Endothelial cell of umbilical vein (primary cell): ENCODE results near the gene PAK2. TPM values are rescaled to one million over a fixed set of nuclear protein-coding genes. Genes with fewer than 3 reads are reported as not detected.

Experiments
- BruUV-seq: library from RNA; stranded (reverse); fragments of 400-500 nt; replicated peaks from 2 replicates; lab custom pipeline; 2021; lab: Mats Ljungman, UMichigan
- CTCF ChIA-PET: fragments of 300-600, 350-600 bp; sonication (Branson Sonifier 250); formaldehyde crosslinking; loops from one replicate; lab custom pipeline; 2021; ENCODE audit warnings: antibody characterized with exemption, inconsistent platforms; lab: Charles Lee
- POLR2A ChIA-PET: fragments of 300-600, 350-600 bp; sonication (Branson Sonifier 250); formaldehyde crosslinking; loops from one replicate; lab custom pipeline; 2021; ENCODE audit warnings: antibody characterized with exemption, inconsistent platforms; lab: Charles Lee
- DNase-seq: peaks from one replicate; pipeline ENCODE4 v3.0.0-alpha.2; 2011; ENCODE audit warnings: low read depth, low spot score
- FAIRE-seq: peaks from 2 replicates; lab custom pipeline; 2011; peaks lifted over from hg19 to GRCh38; lab: Jason Lieb, UNC
- H2AFZ ChIP-seq: 2 replicates; pipeline ENCODE4 v1.6.0; 2012; ENCODE audit warnings: low read depth, low read length, control low read depth, inconsistent platforms
- H3K27ac ChIP-seq: 2 replicates; pipeline ENCODE4 v1.5.1; 2011; ENCODE audit warnings: low read depth, mild to moderate bottlenecking, control low read depth, low read length, moderate library complexity; ENCODE audit not compliant: insufficient read depth
- H3K27me3 ChIP-seq, 2 experiments: 2 replicates each; pipeline versions ENCODE4 v1.6.0 to v1.6.1; 2011; ENCODE audit warnings: low read length in 2 of 2, mixed read lengths in 1 of 2; ENCODE audit not compliant: control insufficient read depth in 2 of 2, insufficient read depth in 2 of 2
- H3K36me3 ChIP-seq, 2 experiments: 2 replicates in 1 of 2; 3 replicates in 1 of 2; pipeline ENCODE4 v1.5.1; 2011; ENCODE audit warnings: low read length in 2 of 2, mild to moderate bottlenecking in 1 of 2, moderate library complexity in 1 of 2; ENCODE audit not compliant: control insufficient read depth in 2 of 2, insufficient read depth in 2 of 2; ENCODE audit errors: extremely low read depth in 1 of 2
- H3K4me1 ChIP-seq: 3 replicates; pipeline ENCODE4 v1.5.1; 2011; ENCODE audit warnings: mild to moderate bottlenecking, low read length; ENCODE audit not compliant: control insufficient read depth, insufficient read depth; ENCODE audit errors: extremely low read depth
- H3K4me2 ChIP-seq: 2 replicates; pipeline ENCODE4 v1.6.1; 2011; ENCODE audit warnings: low read length, control low read depth, mixed read lengths; ENCODE audit not compliant: insufficient read depth
- H3K4me3 ChIP-seq, 3 experiments: fragments of 200-600 bp in 1 of 3; sonication (generic), shearing (Covaris generic) in 1 of 3; replicated peaks in 1 of 3; 2 replicates each; pipeline ENCODE4 v1.5.1; 2011 to 2016; ENCODE audit warnings: control low read depth in 3 of 3, low read length in 3 of 3, mild to moderate bottlenecking in 2 of 3, inconsistent platforms in 1 of 3, low read depth in 1 of 3, moderate library complexity in 1 of 3; ENCODE audit not compliant: insufficient read depth in 1 of 3
- H3K79me2 ChIP-seq: 2 replicates; pipeline ENCODE4 v1.6.0; 2012; ENCODE audit warnings: low read length, inconsistent platforms; ENCODE audit not compliant: control insufficient read depth, insufficient read depth
- H3K9ac ChIP-seq: replicated peaks from 2 replicates; pipeline ENCODE3; 2011; ENCODE audit warnings: low read length, control low read depth; ENCODE audit not compliant: insufficient read depth; ENCODE audit errors: extremely low read depth
- H3K9me1 ChIP-seq: replicated peaks from 3 replicates; pipeline ENCODE4 v1.6.0; 2011; ENCODE audit warnings: mild to moderate bottlenecking, low read length; ENCODE audit not compliant: control insufficient read depth, insufficient read depth; ENCODE audit errors: extremely low read depth
- H3K9me3 ChIP-seq: replicated peaks from 2 replicates; pipeline ENCODE4 v1.5.1; 2012; ENCODE audit warnings: low read length, inconsistent platforms; ENCODE audit not compliant: control insufficient read depth, insufficient read depth
- H4K20me1 ChIP-seq: replicated peaks from 2 replicates; pipeline ENCODE3; 2011; ENCODE audit warnings: mild to moderate bottlenecking, low read length; ENCODE audit not compliant: control insufficient read depth, insufficient read depth; ENCODE audit errors: extremely low read depth
- CTCF ChIP-seq, 2 donors: IDR thresholded peaks; 1 replicate in 1 of 2; 2 replicates in 1 of 2; pipeline ENCODE4 v1.5.1; 2011; ENCODE audit warnings: low read length in 2 of 2, mild to moderate bottlenecking in 2 of 2, moderate library complexity in 2 of 2, control low read depth in 1 of 2, inconsistent platforms in 1 of 2, low read depth in 1 of 2; ENCODE audit not compliant: insufficient read depth in 1 of 2; ENCODE audit errors: extremely low read depth in 1 of 2
- EZH2 ChIP-seq: IDR thresholded peaks from 2 replicates; pipeline ENCODE4 v1.6.1; 2012; ENCODE audit warnings: borderline replicate concordance, low read depth, mild to moderate bottlenecking, moderate library complexity, low read length, inconsistent platforms; ENCODE audit not compliant: severe bottlenecking
- FOS ChIP-seq: IDR thresholded peaks from 2 replicates; pipeline ENCODE4 v1.6.1; 2011; ENCODE audit warnings: mild to moderate bottlenecking, low read length, moderate library complexity, borderline replicate concordance; ENCODE audit not compliant: insufficient read depth
- GATA2 ChIP-seq: IDR thresholded peaks from 2 replicates; pipeline ENCODE4 v1.7.0; 2011; ENCODE audit warnings: low read depth, mild to moderate bottlenecking, moderate library complexity, mixed read lengths, low read length; ENCODE audit not compliant: insufficient read length, insufficient read depth
- JUN ChIP-seq: IDR thresholded peaks from 2 replicates; pipeline ENCODE4 v1.6.1; 2011; ENCODE audit warnings: borderline replicate concordance, low read depth; ENCODE audit not compliant: insufficient read length, insufficient read depth
- MAX ChIP-seq: IDR thresholded peaks from 2 replicates; pipeline ENCODE4 v1.6.1; 2011; ENCODE audit not compliant: insufficient read depth, insufficient read length
- POLR2A ChIP-seq: IDR thresholded peaks from 2 replicates; pipeline ENCODE4 v1.6.1; 2012; ENCODE audit warnings: low read depth, mild to moderate bottlenecking, control low read depth, low read length
- POLR2AphosphoS5 ChIP-seq: IDR thresholded peaks from 2 replicates; pipeline ENCODE4 v1.6.1; 2012; ENCODE audit warnings: low read depth, mild to moderate bottlenecking, control low read depth, low read length, moderate library complexity; ENCODE audit not compliant: insufficient read depth
- dilution Hi-C: fragments of 300-500 bp; cut with MboI; formaldehyde crosslinking; loops from one replicate; pipeline ENCODE4 v1.15.0; 2019; ENCODE audit warnings: low sequenced_read_pairs; ENCODE audit not compliant: extremely low pct_ligation_motif_present
- intact Hi-C: fragments of 100-400 bp; cut with micrococcal nuclease; formaldehyde crosslinking; loops from one replicate; pipeline ENCODE4 v1.10.0; 2022
- polyA plus RNA-seq, 4 experiments: library from polyadenylated mRNA; depleted of rRNA in 3 of 4; stranded (reverse) in 3 of 4; unstranded in 1 of 4; fragments of >200 nt; gene quantifications; 2 replicates each; pipeline versions ENCODE4 v1.2.1 to v1.2.3, GENCODE V29; 2011 to 2012; ENCODE audit warnings: missing spikeins in 1 of 4
- total RNA-seq: library from RNA; stranded (reverse); gene quantifications from 2 replicates; pipeline ENCODE4 v1.2.3, GENCODE V29; 2021

The PAK2 gene
- total and polyA plus RNA-seq, 2 donors (not counting 3 experiments of a cell fraction or from before 2014, with no cell fraction given), result 22.6 to 98.9 TPM

GRCh38 chr3:196753201-196753600 is 13.5 kb downstream of the PAK2 start:
- H3K9me1 ChIP-seq, result no peaks in the 10 kb centered on the region
- DNase-seq (no peak), FAIRE-seq (no peak)
- intact Hi-C loops (no loop called here), dilution Hi-C loops (no loop called here)
- no peaks in the 10 kb centered on the region for H3K27me3 ChIP-seq
- H2AFZ ChIP-seq, result no peak overlapping the region
- POLR2A ChIA-PET, result no interaction called here
- TF ChIP-seq GATA2 (no peak), POLR2AphosphoS5 (no peak), EZH2 (no peak), MAX (no peak), CTCF (IDR thresholded peaks at IDR 0.05; ENCODE audit: extremely low read depth in 1 of 2, insufficient read depth in 1 of 2, low read depth in 1 of 2, low read length in 2 of 2) (no peak), JUN (no peak), POLR2A (no peak), FOS (no peak)
- CTCF ChIA-PET, result interaction anchor here (0.5 kb wide), 1 partner anchor 65 kb away, joined by 3 read pairs; no protein-coding TSS in a partner anchor
- peaks cover 2% of the 10 kb centered on the region in 2 experiments for H3K36me3 ChIP-seq
- H3K9ac ChIP-seq, result no peak overlapping the region
- no peak overlapping the region for H3K4me3 ChIP-seq
- no peak overlapping the region for H3K4me2 ChIP-seq
- no peaks in the 10 kb centered on the region for H3K9me3 ChIP-seq
- H3K79me2 ChIP-seq, result peaks cover 84% of the 10 kb centered on the region
- H3K27ac ChIP-seq, result no peak overlapping the region
- H3K4me1 ChIP-seq, result peaks cover 6% of the 10 kb centered on the region
- BruUV-seq, result no TSS peak
- H4K20me1 ChIP-seq, result peaks cover 7% of the 10 kb centered on the region
